ENCODE results near the gene GSK3B. TPM values are rescaled to one million over a fixed set of nuclear protein-coding genes. Genes with fewer than 3 reads are reported as not detected.

Gene GSK3B
- total and polyA plus RNA-seq, 4 donors: 11.0 to 64.9 (median 30.6) TPM

DNA sequence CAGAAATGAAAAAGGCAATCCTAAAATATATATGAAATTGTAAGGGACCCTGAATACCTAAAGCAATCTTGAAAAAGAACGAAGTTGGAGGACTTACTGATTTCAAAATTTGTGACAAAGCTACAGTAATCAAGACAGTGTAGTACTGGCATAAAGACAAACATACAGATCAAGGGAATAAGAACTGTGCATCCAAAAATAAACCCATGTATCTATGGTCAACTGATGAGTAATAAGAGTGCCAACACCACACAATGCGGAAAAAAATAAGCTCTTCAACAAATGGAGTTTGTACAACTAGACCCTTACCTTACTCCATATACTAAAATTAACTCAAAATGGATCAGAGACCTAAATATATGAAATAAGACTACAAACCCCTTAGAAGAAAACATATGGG is 29.6 kb downstream of the GSK3B start:
- WGBS, 2 donors: 90 to 97% methylated on average over 2 of the region's 2 CpGs
- no peak overlapping the region for H3K9ac ChIP-seq (ENCODE audit: insufficient read depth in 1 of 2, low read length in 2 of 2)
- H3K4me3 ChIP-seq: no peak overlapping the region
- no peaks in the 10 kb centered on the region for H3K9me3 ChIP-seq (ENCODE audit: control insufficient read depth in 4 of 4, insufficient read depth in 3 of 4, low read length in 3 of 4)
- H3K27me3 ChIP-seq (ENCODE audit: control insufficient read depth in 3 of 3, insufficient read depth in 3 of 3, low read length in 2 of 3): no peaks in the 10 kb centered on the region
- TF ChIP-seq, protein P1, sequence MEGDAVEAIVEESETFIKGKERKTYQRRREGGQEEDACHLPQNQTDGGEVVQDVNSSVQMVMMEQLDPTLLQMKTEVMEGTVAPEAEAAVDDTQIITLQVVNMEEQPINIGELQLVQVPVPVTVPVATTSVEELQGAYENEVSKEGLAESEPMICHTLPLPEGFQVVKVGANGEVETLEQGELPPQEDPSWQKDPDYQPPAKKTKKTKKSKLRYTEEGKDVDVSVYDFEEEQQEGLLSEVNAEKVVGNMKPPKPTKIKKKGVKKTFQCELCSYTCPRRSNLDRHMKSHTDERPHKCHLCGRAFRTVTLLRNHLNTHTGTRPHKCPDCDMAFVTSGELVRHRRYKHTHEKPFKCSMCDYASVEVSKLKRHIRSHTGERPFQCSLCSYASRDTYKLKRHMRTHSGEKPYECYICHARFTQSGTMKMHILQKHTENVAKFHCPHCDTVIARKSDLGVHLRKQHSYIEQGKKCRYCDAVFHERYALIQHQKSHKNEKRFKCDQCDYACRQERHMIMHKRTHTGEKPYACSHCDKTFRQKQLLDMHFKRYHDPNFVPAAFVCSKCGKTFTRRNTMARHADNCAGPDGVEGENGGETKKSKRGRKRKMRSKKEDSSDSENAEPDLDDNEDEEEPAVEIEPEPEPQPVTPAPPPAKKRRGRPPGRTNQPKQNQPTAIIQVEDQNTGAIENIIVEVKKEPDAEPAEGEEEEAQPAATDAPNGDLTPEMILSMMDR (IDR thresholded peaks at IDR 0.05; ENCODE audit: control extremely low read depth, extremely low read depth): no peak
- H3K27ac ChIP-seq (ENCODE audit: low read depth in 1 of 2, low read length in 1 of 2): no peak overlapping the region
- ATAC-seq (ENCODE audit: insufficient read depth, low FRiP score) (no peak), DNase-seq (no peak)
- peaks cover 0 to 12% (median 0%) of the 10 kb centered on the region in 5 donors for H3K4me1 ChIP-seq (ENCODE audit: control insufficient read depth in 5 of 5, insufficient read depth in 5 of 5, low read length in 5 of 5)
- H3K36me3 ChIP-seq (ENCODE audit: control insufficient read depth in 4 of 4, insufficient read depth in 4 of 4, low read length in 4 of 4): no peaks in the 10 kb centered on the region

DNA sequence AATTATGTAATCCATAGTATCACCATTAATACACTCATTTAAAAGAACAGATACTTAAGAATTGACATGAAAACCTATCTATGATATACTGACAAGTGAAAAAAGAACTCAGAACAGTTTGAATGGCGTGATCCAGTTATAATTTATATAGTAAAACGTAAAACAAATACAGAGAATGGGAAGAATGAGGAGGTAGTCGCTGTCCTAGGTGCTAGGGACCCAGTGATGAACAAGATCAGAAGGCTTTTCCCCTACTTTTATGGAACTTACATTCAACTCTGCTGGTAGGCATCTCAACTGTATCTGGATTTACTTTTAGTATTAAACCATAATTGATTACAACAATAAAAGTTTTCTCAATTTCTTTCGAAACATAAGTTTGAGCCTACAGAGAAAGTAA is 31.8 kb downstream of the GSK3B start:
- TF ChIP-seq, protein P1 (IDR thresholded peaks at IDR 0.05; ENCODE audit: control extremely low read depth, extremely low read depth): no peak
- Histone ChIP-seq H3K9ac (ENCODE audit: insufficient read depth in 1 of 2, low read length in 2 of 2) (no peak overlapping the region), H3K27me3 (ENCODE audit: control insufficient read depth in 3 of 3, insufficient read depth in 3 of 3, low read length in 2 of 3) (no peaks in the 10 kb centered on the region), H3K4me1 (ENCODE audit: control insufficient read depth in 5 of 5, insufficient read depth in 5 of 5, low read length in 5 of 5) (peaks cover 0 to 20% (median 0%) of the 10 kb centered on the region in 5 donors), H3K4me3 (no peak overlapping the region), H3K27ac (ENCODE audit: low read depth in 1 of 2, low read length in 1 of 2) (no peak overlapping the region), H3K9me3 (ENCODE audit: control insufficient read depth in 4 of 4, insufficient read depth in 3 of 4, low read length in 3 of 4) (no peaks in the 10 kb centered on the region), H3K36me3 (ENCODE audit: control insufficient read depth in 4 of 4, insufficient read depth in 4 of 4, low read length in 4 of 4) (no peaks in the 10 kb centered on the region)
- no peak for ATAC-seq (ENCODE audit: insufficient read depth, low FRiP score)
- 90 to 92% methylated on average over 4 of the region's 4 CpGs for WGBS, 2 donors
- peak in 1 of 3 donors; percentile 25 for DNase-seq

DNA sequence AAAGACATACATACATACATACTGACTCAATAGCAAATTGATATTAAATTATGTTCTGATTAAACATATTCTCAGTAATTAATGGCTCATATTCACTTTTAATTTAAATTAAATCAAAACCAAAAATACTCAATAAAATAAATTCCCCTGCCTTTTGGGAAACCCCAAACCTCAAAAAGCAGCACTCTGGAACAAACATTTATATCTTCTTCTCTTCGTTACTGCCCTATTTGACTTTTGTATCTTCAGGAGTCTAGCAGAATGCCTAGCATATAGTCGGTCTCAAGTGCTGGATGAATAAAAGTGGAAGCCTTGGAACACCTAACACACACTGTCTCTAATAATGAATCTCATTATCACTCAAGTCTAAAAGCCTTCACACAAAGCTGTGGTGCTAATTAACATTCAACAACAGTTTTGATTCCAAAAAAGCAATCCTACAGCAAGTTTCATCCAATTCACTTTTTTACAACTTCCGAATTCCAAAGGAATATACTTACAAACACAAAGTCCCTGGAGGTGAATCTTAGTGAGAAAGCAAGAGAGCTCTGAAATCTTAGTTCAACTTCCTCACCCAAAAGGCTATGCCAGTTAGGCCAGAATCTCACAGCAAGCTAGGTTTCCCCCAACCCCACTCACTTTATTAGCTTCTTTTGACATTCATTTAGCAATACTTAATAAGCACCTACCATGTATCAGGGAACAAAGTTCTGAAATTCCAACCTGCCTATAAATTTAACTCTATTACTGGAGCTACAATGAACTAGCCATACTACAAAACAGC is 35.0 kb downstream of the GSK3B start:
- H3K4me1 ChIP-seq (ENCODE audit: control insufficient read depth in 5 of 5, insufficient read depth in 5 of 5, low read length in 5 of 5): peaks cover 0 to 16% (median 0%) of the 10 kb centered on the region in 5 donors
- no peak overlapping the region for H3K9ac ChIP-seq (ENCODE audit: insufficient read depth in 1 of 2, low read length in 2 of 2)
- H3K36me3 ChIP-seq (ENCODE audit: control insufficient read depth in 4 of 4, insufficient read depth in 4 of 4, low read length in 4 of 4): no peaks in the 10 kb centered on the region
- ATAC-seq (ENCODE audit: insufficient read depth, low FRiP score) (no peak), DNase-seq (no peak)
- H3K9me3 ChIP-seq (ENCODE audit: control insufficient read depth in 4 of 4, insufficient read depth in 3 of 4, low read length in 3 of 4): no peaks in the 10 kb centered on the region
- no peaks in the 10 kb centered on the region for H3K27me3 ChIP-seq (ENCODE audit: control insufficient read depth in 3 of 3, insufficient read depth in 3 of 3, low read length in 2 of 3)
- no peak overlapping the region for H3K4me3 ChIP-seq
- 85% methylated on average over 3 of the region's 3 CpGs for WGBS, 2 donors
- H3K27ac ChIP-seq (ENCODE audit: low read depth in 1 of 2, low read length in 1 of 2): no peak overlapping the region
- TF ChIP-seq, protein P1 (IDR thresholded peaks at IDR 0.05; ENCODE audit: control extremely low read depth, extremely low read depth): no peak
